Measurements from ENCODE around the gene HES2.

The HES2 gene

DNA sequence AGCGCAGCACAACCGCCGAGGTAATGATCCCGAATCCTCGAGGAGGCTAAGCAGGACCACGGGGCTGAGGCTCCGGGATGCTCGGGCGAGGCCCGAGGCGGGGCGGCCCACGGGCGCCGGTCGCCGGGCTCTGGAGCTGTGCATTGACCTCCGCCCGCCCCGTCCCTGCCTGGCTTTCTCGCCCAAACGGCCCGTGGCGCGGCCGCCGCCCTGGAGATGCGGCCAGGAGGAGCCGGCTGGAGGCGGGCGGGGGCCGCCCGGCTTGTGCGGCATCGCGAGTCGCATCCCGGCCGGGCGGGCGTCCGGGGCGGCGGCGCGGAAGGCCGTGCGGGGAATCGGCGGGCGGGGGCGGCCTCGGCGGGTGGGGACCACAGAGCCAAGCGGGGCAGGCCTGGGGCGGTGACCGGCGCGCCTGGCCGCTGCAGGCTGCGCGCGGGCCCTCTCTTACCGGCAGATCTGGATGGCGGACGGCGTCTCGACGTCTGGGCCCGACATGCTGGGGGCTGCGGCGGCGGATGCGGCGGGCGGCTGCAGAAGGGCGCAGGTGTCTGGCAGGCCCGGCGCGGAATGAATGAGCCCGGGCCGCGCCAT is 26.8 kb downstream of the HES2 start:
- DNase-seq (ENCODE audit: low read depth): no peak
- peak overlapping the region; percentile 75 for H3K4me3 ChIP-seq (ENCODE audit: low read depth, low read length)
- TF ChIP-seq CTCF (conservative IDR thresholded peaks at IDR 0.05; ENCODE audit: low read depth, low read length): no peak

- DNase-seq (ENCODE audit: low read depth): no peak
- no peak for TF ChIP-seq CTCF (conservative IDR thresholded peaks at IDR 0.05; ENCODE audit: low read depth, low read length)
- H3K4me3 ChIP-seq (ENCODE audit: low read depth, low read length): peak overlapping the region; percentile 75
Measured at GRCh38 chr1:6391951-6392808, 27.5 kb downstream of the HES2 start.

DNA sequence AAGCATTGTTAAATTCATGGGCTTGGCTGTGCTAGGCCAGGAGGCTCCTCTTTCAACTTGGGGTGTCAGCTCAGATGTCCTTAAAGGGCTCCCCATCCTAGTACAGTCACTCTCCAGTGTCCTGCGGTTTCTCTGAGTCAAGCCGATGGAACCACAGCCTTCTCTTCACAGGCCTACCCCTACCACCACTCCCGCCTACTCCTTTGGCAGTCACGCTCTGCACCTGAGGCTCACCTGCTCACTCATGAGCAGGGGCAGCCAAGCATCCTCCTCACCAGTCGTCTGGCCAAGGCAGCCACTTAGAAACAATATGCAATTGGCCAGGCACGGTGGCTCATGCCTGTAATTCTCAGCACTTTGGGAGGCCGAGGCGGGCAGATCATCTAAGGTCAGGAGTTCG is 29.7 kb downstream of the HES2 start:
- no peak for DNase-seq (ENCODE audit: low read depth)
- no peak for TF ChIP-seq CTCF (conservative IDR thresholded peaks at IDR 0.05; ENCODE audit: low read depth, low read length)
- H3K4me3 ChIP-seq (ENCODE audit: low read depth, low read length): no peak overlapping the region

GRCh38 chr1:6386371-6386949 is 33.3 kb downstream of the HES2 start:
- no peak overlapping the region for H3K4me3 ChIP-seq (ENCODE audit: low read depth, low read length)
- DNase-seq (ENCODE audit: low read depth): peak; percentile 46

GRCh38 chr1:6385488-6386191 is 34.1 kb downstream of the HES2 start:
- peak; percentile 88 for DNase-seq (ENCODE audit: low read depth)
- H3K4me3 ChIP-seq (ENCODE audit: low read depth, low read length): peak overlapping the region; percentile 43
- TF ChIP-seq CTCF (conservative IDR thresholded peaks at IDR 0.05; ENCODE audit: low read depth, low read length): no peak

More at GRCh38 chr1:6386371-6386949, 33.3 kb downstream of the HES2 start:
- TF ChIP-seq CTCF (conservative IDR thresholded peaks at IDR 0.05; ENCODE audit: low read depth, low read length): no peak

- DNase-seq (ENCODE audit: low read depth): no peak
- TF ChIP-seq CTCF (conservative IDR thresholded peaks at IDR 0.05; ENCODE audit: low read depth, low read length): no peak
Measured at GRCh38 chr1:6384962-6385361, 34.8 kb downstream of the HES2 start.

More at GRCh38 chr1:6384962-6385361, 34.8 kb downstream of the HES2 start:
- peak overlapping the region; percentile 43 for H3K4me3 ChIP-seq (ENCODE audit: low read depth, low read length)

All from choroid plexus epithelial cell (primary cell).